Fibroblast of skin of left biceps (primary cell): ENCODE results near the gene PLCB2.

ENCODE experiments used
- DNase-seq, 2 experiments: peaks; one replicate each; pipeline ENCODE4 v3.0.0-alpha.2; 2013; ENCODE audit warnings: low read depth in 2 of 2

Gene PLCB2

DNA sequence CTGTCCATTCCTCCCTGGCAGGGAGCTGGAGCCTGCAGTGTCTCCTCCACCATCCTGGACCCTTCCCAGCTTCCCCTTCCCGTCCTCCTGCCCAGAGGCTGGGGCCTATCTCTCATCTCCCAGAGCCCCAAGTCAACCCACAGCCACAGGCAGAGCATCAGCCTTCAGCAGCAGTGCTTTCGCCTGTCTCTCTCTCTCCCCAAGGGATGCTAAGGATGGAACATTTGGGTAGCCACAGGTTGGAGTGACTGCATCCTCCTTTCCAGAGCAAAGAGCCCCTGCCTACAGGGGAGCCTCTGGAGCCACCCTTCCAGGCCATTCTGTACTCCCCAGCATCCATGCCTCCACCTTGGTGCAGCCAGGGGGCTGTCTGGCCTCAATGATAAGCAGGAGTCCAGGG, 4.2 kb downstream of the PLCB2 start:
- DNase-seq, result no peak

DNA sequence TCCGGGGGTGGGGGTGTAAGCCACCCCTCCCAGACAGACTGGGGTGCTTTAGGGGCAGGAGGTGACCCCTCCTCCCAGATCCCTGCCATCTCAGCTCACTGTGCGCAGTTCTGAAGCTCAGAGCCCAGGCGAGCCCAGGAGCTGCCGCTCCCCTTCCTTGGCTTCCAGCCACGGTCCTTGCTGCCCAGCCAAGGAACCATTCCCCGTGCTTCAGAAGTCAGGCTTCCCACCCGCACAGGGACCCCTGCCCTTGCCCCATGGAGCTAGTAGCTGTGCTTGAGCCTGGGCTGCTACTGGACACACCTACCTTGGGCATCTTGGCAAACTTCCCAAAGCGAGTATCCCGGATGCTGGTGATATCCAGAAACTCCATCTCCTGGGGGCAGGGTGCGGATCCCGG, 4.8 kb downstream of the PLCB2 start:
- no peak for DNase-seq

DNA sequence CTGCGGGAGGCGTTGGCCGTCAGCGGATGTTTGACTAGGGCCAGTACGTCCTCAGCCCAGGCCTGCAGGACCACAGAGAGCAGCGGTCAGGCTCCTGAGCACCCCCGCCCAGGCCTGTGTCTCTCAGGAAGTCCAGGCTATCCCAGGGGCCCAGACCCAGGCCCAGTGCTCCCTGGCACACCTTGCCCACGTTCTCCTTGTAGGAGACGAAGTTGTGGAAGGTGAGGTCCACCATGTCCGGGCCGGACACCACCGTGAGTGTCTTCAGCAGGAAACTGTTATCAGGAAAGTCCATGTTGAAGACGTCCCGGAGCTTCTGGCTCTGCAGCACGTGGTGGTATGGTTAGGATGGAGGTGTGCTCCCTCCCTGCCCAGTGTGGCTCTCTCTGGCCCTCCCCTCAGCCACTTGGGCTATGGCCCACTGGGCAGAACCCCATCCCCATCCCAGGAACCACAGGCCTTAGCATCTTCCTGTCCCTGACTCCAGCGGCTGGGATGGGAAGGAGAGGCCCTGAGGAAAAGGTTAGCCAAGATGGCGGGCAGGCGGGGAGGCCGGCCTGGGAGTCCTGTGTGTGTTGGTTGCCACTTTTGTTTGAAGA, 5.3 kb downstream of the PLCB2 start:
- no peak for DNase-seq

DNA sequence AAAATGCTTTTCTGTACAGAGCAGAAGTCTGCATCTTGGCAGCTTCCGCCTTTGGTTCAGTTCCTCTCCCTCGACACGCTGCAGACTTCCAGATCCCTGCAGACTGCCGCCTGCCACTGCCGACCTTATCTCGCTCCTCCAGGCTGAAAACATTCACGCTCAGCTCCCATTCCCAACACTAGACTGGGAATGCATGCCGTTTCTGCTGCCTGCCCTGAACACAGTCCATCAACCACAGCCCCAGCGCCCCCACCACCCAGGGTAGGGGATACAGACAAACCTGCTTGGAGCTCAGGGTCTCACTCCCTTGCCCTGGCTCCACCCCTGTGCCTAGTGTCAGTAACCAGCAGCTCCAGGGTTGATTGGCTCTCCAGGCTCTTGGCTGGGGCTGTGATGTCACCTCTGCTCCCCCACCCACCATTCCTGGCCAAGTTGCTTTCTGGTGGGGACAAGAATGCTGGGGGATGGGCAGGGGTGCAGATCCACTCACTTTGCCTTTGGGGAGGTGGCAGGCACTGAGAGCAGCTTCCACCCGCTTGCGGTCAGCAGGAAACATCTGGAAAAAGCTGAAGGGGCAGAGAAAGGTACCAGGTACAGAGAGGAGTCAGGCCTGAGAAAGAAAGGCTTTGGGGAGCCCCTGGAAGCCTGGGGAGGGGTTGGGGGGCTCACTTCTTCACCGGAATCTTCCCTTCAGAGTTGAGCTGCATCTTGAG, 6.1 kb downstream of the PLCB2 start:
- no peak for DNase-seq

DNA sequence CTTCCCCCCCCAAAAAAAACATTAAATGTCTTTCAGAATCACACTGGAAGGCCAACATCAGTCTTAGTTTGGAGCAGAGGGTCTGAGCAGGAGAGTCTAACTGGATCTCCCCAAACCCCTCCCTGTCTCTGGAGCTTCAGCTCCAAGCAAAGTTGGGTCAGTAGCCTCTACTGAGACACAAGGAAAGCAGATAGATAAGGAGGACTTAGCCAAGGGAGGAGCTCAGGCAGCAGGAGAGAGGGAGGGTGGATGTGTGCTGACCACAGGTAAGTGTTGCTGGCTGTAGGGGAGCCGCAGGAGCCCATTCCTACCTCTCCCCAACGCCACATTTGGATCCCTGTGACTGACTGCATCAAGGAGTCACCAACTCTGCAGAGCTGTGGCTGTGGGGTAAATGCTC, 7.0 kb downstream of the PLCB2 start:
- no peak for DNase-seq

DNA sequence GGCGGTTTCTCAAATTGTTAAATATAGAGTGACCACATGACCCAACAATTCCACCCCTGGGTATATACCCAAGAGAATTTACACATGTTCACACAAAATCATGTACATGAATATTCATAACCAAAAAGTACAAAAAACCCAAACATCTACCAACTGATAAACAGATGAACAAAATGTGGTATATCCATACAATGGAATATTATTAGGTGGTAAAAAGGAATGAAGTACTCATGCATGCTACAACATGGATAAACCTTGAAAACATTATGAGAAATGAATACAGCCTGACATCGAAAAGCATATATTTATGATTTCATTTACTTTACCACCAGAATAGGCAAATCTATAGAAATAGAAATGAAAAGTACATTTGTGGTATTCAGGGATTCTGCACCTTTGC, 7.4 kb downstream of the PLCB2 start:
- DNase-seq, result no peak

DNA sequence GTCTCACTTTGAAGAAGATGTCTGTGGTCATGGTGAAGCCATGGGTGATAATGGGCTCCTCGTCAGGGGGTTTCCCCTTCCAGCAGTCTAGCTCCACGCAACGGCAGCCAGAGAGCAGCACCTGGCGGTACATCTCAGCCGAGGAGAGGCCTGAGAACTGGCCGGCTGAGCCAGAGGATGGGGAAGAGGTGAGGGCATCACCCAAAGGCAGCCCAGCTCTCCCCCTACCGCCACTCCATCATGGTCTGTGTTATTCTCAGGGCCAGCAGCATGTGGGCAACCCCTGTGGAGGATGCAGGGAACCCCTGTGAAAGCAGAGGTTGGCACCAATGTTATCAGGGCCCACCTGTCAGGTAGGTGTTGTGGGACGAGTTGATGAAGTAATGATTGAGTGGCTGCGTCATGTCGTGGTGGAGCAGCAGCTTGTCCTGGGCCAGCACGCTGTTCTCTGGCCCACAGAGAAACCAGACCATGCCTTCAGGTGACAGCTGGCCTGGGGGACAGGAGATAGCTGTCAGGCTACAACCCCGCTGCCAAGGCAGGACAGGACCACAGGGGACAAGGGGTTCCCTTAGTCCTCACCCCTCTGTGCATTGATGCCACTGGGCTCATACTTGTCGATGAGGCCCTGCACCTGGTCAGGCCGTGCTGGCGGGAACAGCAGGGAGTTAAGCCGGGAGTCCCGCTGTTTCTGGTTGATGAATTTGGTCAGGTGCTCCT, 9.4 kb downstream of the PLCB2 start:
- no peak for DNase-seq

DNA sequence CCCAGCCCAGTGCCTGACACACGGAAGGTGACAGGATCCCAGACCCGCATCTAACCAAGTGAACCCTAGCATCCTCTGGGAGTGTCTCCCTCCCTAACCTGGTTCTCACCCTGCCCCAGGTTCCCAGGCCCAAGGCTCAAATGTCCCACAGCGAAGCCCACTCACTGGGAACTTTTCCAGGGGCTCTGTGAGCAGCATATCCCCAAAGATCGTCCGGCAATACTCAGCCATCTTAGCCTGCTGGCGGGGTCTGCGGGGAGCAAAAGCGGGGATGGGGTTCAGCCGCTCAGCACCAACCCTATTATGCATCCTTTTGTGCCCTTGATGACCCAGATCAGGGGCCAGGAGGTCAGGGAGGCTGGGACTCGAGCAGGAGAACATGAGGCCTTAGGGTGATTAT, 10.4 kb downstream of the PLCB2 start:
- no peak for DNase-seq

DNA sequence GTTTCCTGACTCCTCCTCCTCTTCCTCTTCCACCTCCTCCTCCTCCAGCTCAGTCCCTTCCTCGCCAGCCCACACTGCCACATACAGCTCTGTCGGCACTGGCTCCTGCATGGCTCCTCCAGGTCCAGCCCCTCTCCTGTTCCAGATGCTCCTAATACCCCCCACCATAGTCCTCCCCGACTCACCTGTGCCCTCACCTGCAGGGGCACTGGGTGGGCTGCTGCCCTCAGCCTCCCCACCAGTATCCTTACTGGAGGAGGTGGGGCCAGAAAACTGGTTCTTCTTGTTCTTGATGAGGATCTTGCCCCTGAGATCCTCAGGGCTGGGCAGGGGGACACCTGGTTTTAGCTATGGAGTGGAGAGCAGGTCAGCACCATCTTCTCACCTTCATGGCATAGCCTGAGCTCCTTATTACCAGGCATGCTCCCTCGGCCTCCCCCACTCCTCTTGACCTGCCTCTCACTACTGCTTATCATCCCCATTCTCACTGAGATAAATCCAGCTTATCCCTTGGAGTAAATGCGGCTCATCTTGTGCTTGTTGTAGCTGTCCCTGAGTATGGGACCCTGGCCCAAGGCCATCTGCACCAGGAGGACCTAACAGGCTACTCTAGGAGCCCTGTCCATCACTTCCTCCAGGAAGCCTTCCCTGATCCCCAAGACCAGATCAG, 11.0 kb downstream of the PLCB2 start:
- no peak for DNase-seq

DNA sequence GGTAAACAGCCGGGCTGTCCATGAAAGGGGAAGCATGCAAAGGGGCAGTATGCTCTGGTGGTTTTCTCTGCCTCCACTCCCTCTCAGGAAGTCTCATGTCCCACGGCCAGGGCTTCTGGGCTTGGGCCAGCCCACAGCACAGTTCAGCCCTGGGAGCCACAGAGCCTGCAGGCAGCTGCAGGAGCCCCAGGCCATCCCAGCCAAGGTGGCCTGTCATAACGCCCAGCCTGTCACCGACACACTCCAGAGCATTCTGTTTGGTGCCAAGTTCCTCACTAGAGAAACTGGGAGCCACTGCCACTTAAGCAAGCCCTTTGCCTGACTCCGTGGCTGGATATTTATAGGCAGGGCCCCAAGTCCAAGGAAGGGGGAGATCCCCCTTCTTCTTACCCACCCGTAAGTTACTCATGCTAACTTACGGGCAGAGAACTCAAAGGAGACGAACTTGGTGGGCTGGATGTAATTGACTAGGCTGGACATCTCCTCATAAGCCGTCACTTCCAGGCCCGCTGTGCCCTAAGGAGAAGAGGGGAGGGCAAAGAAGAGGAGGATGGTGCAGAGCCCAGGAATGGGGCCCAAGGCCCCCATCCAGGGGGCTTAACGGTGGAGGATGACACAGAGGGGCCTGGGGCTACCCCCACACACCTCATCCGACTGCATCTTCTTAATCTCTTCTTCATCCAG, 11.7 kb downstream of the PLCB2 start:
- no peak for DNase-seq

DNA sequence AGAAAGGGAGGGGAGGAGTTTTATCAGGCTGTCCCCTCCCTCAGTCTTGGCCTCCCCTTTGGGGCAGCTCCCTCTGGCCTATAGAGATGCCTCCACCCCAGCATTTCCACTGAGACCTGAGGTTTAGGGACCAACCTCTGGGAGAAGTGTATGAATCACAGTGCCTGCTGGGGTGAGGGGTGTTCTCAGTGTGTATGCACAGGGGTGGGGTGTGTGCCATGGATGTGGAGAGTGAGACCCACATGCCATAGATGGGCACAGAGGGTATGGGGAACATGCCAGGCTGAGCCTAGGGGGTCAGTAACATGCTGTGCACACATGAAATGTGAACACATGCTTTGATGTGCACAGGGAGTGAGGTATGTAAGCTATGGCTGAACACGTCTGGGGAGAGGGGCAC, 12.4 kb downstream of the PLCB2 start:
- DNase-seq, result no peak

DNA sequence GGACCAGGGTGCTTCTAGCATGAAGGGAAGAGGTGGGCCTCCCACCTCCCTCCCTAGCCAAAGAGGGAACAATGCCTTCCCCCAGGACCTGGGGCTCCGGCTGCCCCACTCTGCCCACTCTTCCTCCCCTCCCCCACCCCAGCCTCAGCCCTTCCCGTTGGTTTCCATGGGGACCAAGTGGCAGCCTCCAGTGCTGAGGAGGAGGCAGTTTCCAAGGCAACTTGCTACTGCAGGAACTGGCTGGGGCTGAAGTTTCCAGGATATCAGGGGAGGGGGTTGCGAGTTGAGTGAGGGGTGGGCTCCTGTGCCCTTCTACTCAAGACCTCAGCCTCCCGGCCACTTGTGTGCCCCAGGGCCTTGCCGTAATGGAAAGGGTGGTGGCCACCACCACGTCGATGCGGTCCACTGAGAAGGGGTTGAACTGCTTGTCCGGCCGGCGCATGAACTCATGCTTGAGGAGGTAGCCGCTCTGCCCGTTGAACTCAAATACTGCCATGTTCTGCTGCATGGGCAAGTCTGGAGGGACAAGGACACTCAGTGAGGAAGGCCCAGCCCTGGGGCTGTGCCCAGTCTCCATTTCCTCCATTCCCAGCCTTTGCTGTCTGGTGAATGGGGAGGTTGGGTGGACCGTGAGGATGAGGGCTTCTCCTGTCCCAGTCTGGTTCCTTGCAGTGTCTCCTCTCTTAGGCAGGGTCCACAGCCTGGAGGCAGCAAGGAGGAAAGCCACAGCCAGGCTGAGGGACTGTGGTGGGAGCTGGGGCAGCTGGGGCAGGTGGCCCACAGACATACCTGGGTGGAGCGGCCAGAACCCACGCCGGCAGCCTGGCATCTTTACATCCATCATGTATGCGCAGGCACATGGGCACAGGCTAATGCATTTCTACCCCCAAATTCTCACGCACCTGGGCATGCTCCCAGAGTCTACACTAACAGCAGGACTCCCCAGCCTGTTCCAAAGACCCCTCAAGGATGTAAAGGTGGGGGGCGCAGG, 13.5 kb downstream of the PLCB2 start:
- DNase-seq, result no peak

DNA sequence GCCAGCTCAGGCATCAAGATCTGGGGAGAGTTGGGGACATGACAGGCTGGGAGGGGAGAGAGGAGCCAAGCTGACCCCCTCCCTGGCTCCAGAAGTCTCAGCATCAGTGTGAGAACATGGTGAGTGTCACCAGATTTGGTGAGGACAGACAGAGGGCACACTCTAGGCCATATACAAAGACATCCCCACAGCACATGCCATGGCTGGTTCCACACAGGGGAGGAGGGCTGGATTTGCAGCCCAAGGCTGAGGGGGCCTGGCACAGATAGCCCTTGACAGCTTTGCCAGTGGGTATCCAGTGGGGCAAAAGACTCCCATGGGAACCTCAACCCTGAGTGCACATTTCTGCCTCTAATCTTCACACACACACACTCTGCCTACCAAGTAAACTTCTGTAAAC, 14.7 kb downstream of the PLCB2 start:
- no peak for DNase-seq

DNA sequence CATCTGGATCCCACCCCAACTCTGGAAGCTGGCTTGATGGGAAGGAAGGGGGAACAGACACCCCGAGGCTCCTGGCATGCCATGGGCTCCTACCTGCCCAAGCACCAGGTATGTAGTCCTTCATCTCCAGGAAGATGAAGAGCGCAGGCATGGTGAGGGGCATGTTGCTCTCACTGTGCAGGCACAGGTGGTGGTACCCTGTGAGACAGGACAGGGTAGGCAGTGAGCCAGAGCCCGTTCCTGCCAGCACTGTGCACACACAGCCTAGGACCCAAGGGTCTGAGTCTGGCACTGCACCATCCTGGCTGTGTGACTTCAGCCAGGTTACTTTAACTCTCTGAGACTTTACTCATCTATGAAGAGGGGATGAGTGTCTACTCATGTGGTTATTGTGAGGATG, 15.5 kb downstream of the PLCB2 start:
- DNase-seq, result no peak

DNA sequence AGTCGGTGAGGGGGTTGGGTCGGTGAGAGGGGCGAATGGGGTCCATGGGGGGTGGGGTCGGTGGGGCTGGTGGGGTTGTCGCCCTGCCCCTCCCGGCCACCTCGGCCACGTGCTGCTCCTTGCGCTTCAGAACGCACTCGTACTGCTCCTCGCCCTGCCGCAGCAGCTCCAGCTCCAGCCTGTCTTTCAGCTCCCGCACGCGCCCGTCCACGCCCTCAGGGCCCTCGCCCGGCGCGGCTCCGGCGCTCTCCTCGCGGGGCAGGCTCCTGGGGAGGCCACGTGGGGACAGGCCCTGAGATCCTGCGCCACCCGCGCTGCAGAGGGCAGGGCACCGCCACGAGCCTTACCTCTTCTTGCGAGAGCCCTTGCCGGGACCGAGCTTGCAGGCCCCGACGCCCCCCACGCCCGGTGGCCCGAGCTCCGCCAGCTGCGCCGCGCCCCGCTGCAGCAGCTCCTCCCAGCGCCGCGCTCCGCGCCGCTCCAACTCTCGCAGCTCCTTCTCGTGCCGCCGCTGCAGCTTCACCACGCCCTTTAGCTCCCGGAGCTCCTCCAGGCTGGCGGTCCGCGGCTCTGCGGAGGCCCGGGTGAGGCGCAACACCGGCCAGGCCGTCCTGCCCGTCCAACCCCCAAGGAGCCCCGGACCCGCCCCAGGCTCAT, 16.7 kb downstream of the PLCB2 start:
- no peak for DNase-seq

DNA sequence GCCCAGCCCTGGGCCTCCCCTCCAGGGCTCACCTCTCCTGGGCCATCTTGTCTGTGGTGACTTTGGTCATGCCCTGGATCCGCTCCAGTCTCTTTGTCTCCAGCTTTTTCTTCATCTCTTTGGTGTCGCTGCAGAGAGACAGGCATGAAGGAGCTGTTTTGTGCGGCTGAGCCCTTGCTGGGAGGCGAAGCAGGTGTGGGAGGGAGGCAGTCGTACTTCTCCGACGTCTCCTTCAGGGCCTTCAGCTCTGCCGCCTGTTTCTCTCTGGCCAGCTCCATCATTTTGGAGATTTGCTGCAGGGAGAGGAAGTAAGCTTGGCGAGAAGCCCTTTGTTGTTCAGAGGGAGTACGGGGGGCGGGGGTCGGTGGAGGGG, 17.2 kb downstream of the PLCB2 start:
- no peak for DNase-seq

DNA sequence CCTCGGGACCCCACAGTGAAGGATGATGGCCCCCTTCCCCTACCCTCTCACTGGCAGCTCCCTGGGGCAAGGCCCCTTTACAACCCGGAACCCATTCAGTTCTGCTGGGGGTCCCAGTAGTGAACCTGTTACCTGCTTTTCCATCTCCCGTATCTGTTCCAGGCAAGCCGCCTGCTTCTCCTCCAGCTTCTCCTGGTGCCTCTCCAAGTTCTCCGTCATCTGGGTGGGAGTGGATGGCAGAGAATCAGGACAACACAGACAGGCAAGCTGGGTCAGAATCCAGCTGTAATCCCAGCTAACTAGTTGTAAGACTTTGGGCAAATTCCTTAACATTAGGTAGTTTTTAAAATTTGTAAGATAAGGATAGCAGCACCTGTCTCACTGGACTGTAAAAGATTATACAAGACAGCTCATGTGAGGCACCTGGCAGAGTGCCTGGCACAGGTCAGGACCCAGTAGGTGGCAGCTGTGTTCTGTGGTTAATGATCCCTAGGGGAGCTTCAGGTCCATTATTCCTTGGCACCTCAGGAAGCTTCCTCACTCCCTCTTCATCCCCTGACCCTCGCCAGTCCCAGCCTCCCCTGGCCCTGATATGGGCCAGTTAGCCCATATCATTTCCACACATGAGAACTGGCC, 18.5 kb downstream of the PLCB2 start:
- DNase-seq, result no peak

DNA sequence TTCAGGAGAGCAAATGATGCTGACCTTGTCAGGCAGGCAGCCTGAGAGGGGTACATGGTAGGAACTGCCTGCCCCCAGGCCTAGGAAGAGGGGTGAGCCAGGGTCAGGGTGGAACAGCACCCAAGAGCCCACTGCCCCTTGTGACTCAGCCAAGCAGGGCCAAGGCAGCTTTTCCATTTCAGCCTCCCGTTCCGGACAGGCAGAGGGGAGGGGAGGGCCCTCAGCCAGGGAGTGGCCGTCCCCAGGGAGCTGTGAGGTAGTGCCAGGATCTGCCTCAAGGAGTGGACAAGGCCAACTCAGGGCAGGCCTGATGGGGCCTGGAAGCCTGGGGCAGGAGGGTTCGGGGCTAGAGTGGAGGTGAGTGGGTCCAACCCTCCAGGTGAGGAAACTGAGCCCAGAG, 19.8 kb downstream of the PLCB2 start:
- no peak for DNase-seq

DNA sequence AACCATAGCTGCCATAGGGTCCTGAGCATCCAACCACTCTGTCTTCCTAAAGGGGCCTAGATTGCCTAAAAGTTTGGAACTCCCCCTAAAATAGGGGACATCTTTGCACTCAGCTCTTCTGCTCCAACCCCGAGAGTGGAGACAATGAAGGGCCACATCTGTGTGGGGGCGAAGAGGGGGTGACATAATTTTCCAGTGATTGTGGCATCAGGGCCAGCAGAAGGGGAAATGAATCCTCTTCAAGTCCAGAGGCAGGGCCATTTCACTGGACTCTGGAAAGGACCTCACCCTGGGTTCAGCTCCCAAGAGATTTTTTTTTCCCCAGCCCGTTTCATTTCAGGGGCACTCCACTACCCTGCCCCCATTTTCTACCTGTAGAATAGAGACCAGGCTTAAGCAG, 20.2 kb downstream of the PLCB2 start:
- DNase-seq, result no peak

DNA sequence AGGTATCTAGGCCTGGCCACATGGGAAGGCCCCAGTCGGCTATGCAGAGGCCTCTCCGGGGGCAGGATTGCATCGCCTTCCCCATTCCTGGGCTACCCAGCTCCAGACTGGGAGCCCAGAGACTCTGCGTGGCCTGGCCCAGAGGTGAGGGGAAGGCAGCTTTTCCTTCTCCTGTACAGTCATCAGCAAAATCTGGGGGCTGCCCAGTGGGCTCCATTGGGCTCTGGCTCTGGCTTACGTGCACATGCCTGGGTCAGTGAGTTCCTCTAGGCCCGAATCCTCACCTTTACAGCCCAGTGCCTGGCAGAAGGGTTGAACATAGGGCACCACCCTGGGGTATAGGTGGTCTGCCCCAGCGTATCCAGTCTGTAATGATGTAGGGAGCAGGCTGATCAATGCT, 20.9 kb downstream of the PLCB2 start:
- no peak for DNase-seq
